Stimulated activated naive CD8-positive, alpha-beta T cell treated with anti-CD3 and anti-CD28 coated beads, Interleukin-15, Interleukin-2, amounts not matched to agents 100 U/mL and 50 U/mL, for 24 hours (primary cell): ENCODE data around the gene PUM2.
A peak's percentile ranks its signal among the peaks of the same experiment; 100 is the strongest.
"Not testable (repeated sequence)": the region's sequence is repeated elsewhere in the genome, so short reads cannot be mapped to it uniquely, and the experiment has no call there.

Source experiments
- ATAC-seq: fragments of 150-1000 bp; cut with Tn5 transposase; one replicate; pipeline ENCODE4 v1.10.0; 2021
- DNase-seq: peaks from one replicate; pipeline ENCODE4 v3.0.0; 2021

The PUM2 gene

DNA sequence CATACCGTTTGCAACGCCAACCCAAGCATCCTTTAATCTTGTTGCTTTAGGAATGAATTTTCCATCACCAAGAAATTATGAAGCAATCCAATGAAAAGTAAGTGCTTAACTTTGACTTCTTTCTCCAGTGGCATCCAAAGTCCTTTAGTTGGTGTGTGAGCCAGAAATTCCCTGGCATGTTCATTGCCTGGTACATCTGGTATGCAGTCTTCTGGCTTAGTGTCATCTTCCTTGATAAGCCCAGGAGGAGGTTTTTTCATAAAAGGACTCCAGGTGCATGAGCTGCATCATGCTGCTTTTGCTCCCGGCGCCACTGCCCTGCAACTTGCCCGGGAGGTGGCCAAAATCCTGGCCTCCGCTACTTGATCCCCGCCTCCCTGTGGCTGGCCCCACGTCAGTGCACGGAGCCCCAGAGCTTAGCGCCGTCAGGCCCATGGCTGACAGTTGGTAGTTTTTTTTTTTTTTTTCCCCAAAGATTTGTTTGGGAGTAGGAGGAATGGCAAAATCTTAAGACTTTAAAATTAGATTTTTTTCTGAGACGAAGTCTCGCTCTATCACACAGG is 58.7 kb downstream of the PUM2 start:
- DNase-seq (no peak), ATAC-seq (no peak)

GRCh38 chr2:20291106-20291564 is 59.5 kb downstream of the PUM2 start:
- no peak for DNase-seq

GRCh38 chr2:20288642-20289340 is 61.9 kb downstream of the PUM2 start:
- ATAC-seq (no peak), DNase-seq (no peak)

More at GRCh38 chr2:20291106-20291564, 59.5 kb downstream of the PUM2 start:
- peak; percentile 71 for ATAC-seq

DNA sequence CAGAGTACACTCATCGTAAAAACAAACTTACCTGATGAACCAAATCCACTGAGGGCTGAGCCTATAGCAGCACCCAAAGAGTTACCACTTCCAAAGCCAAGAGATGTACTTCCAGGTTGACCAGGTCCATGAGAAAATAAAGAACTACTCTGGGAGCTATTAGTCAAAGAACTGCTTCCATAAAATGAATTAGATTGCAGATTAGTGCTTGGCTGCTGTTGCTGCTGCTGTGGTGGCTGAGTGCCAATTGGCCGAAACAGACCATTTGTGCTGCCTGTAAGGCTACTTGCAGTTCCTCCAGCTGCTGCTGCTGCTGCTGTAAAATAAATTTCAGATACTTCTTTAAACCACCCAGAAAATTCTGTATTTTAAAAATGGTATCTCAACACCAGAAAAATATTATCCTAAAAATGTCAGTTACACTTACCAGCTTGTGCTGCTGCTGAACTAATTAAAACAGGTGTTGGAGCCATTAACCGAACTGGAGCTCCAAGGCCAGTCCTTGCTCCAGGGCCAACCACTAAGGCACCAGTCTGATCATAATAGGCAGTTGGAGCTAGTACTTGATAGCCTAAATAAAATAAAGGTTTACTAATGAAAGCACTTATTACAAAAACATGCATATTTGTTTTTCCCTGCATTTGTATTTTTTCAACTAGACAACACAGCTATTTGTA is 67.6 kb downstream of the PUM2 start:
- ATAC-seq (no peak), DNase-seq (no peak)

DNA sequence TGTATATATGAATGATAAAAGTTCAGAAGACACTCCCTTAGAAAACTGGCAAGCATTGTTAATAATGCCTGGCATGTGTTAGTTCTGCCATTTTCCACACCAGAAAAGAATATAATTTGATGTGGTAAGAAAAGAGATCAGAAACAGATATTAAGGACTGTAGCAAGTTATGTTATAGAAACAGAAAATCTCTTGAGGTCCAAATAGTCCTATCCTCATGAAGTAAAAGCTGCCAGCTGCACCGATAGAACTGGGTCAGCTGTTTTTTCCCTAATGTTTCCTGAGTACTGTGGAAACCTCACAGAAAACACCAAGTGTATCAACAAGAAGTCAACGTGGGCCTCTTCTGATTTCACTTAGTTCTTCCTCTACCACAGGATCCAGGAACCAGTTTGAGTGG is 68.8 kb downstream of the PUM2 start:
- DNase-seq (no peak), ATAC-seq (no peak)

GRCh38 chr2:20273042-20273441 is 77.6 kb downstream of the PUM2 start:
- DNase-seq (no peak), ATAC-seq (no peak)

DNA sequence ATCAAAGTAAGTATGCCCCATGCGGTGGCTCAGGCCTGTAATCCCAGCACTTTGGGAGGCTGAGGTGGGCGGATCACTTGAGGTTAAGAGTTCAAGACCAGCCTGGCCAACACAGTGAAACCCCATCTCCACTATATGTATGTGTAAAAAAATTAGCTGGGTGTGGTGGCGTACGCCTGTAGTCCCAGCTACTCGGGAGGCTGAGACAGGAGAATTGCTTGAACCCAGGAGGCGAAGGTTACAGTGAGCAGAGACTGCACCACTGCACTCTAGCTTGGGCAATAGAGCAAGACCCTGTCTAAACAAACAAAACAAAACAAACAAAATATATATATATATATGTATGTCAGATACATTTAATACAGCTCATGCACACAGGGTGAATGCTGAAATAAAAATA is 82.3 kb downstream of the PUM2 start:
- ATAC-seq, DNase-seq: not testable (repeated sequence)

DNA sequence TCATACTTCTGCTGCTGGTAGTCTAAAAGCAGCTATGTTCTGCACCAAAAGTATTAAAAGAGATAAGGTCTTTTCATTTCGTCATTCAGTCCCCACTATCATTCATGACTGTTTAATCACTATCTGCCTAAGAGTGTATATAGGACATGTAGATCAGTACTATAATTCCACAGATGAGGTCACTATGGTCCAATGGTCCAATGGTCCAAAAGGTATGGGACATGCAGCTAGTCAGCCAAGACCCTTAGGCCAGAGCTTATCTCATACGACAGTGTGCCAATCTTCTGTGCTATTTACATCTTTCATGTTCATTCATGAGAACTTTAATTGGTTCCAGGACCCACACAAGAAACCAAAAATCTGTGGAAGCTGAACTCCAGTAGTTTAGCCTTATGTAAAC is 83.1 kb downstream of the PUM2 start:
- DNase-seq (no peak), ATAC-seq (no peak)

DNA sequence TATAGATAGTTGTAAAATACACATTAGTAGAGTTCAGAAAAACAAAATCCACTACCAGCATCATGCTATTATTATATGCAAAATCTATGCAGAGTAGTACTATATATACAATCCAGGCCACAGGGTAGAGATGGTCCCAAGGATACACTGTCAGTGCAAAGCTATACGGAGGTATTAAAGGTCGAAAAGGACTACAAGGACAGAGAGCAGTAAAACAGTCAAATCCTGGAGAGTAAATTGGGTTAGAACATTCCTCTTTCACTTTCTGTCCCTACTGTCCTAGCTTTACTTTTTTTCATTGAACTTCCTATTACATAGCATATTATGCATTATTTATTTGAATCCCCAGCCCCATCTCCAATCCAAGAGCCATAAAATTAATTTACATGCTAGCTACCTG is 86.0 kb downstream of the PUM2 start:
- DNase-seq = no peak

DNA sequence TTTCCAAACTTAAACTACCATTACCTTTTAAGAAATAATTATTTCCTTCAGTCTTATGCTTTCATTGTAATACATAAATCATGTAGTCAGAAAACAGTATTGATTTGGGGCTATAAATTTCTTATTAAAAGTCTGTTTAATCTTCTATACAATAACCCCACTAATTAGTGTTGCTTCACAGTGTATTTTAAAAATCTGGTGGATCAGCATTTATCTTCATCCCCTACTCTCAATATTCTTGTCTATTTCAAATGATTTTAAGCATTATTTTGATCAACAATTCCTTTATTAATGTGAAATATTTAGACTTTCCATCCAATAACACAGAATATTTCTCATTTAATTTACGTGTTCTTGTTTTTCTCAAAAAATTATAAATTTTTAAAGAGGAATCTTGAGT is 93.2 kb downstream of the PUM2 start:
- no peak for ATAC-seq
- no peak for DNase-seq

More for the DNA sequence above, 86.0 kb downstream of the PUM2 start:
- ATAC-seq = no peak

- no peak for DNase-seq
- ATAC-seq = no peak
These were observed 95.9 kb downstream of the PUM2 start for GRCh38 chr2:20254731-20255130.

- no peak for DNase-seq
- ATAC-seq = no peak
These were observed 100.2 kb downstream of the PUM2 start for GRCh38 chr2:20250436-20250835.

DNA sequence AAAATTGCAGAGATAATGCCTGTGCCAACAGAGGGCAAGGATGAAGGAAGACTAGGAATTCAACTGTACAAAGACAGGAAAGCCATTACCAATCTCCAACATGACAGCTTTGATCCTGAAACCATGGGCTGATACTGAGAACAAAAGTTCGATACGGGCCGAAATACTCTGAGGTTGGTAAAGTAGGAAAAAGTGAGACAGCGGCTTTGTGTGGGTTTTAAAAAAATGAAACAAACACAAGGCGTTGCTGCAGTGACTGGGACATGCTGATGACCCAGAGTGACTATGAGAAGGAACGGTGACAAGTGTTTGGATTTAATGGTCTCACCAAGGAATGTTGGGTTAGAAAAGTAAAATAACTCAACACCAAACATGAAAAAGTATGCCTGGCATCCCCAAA is 101.5 kb downstream of the PUM2 start:
- DNase-seq = no peak

DNA sequence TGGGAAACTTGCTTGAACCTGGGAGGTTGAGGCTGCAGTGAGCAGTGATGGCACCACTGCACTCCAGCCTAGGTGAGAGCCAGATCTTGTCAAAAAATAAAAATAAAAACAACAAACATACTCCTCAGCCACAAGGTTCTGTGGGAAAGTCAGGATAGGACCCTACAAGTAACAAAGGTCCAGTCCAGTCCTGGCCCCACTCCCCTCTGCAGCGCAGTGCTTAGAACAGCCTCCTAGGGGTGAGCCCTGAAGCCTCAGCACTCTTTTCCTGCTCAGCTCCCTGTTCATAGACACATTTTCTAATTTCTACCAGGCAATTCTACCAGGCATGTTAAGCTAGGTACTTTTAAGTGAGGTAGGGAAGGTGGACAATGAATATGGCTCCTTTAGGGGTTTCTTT is 103.6 kb downstream of the PUM2 start:
- no peak for DNase-seq
- ATAC-seq = no peak

More for the DNA sequence above, 101.5 kb downstream of the PUM2 start:
- ATAC-seq = no peak

DNA sequence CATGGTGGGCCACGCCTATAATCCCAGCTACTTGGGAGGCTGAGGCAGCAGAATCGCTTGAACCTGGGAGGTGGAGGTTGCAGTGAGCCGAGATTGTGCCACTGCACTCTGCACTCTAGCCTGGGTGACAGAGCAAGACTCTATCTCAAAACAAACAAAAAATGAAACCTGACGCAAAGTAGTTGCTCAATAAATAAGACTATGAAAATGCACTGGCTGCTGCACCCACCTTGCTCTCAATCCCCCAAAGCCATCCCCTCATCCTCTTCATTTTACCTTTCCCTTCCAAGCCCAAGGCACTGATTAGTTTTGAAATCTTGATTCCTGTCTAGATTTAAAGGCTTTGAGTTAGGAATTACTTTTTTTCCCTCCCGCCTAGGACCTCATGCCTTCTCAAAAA is 107.0 kb downstream of the PUM2 start:
- not testable (repeated sequence) for DNase-seq, ATAC-seq

- ATAC-seq (peak; percentile 45), DNase-seq (no peak)
These were observed 107.8 kb downstream of the PUM2 start for GRCh38 chr2:20242727-20243377.

GRCh38 chr2:20241973-20242726 is 108.5 kb downstream of the PUM2 start:
- DNase-seq (peak; percentile 73), ATAC-seq (peak; percentile 25)

DNA sequence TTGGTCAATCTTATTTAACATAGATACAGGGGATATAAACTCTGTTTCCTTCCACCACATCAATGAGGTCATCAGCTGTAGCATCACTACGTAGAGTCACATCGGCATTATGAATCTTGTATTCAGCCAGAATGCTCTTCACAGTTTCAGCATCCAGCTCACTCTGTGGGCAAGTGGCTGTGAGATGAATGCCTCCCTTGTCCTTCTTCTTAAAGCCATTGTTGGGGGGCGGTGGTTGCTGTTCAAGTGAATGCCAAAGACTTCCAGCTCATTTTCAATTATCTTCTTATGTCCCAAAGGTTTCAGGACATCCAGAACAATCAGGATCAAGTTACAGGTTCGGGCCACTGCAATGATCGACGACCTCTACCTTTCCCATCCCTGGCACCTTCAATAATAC is 110.4 kb downstream of the PUM2 start:
- DNase-seq, ATAC-seq: not testable (repeated sequence)

- ATAC-seq = no peak
- no peak for DNase-seq
These were observed 114.1 kb downstream of the PUM2 start for GRCh38 chr2:20236496-20236895.

DNA sequence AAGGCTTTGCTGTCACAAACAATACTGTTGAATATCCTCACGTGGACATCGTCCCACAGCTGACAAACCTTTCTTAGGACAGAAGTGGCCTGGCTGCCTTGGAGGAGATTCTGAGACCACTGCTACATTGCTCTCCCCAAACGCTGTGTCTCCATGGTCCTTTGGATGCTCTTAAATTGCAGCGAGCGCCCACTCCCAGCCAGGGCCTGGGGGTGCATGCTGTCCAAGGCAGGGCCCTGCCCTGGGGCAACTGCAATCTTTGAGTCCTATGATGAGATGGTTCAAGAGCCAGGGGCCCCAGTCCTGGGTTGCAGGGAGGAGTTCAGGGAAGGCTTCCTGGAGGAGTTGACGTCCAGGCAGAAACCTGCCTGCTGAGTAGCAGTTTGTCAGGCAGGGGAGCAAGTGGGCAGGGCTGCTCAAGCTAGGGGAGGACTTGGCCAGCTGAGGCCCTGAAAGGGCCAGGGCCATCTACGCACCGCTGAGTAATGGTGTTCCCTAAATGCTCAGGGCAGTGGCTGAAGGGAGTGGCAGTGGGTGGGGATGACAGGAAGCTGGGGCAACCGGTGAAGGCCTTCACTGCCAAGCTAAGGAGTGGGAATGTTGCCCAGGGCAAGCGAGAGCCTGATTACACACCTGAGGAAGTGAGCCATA is 114.9 kb downstream of the PUM2 start:
- ATAC-seq = peak; percentile 36
- DNase-seq = no peak

GRCh38 chr2:20234597-20234996 is 116.0 kb downstream of the PUM2 start:
- not testable (repeated sequence) for DNase-seq, ATAC-seq

DNA sequence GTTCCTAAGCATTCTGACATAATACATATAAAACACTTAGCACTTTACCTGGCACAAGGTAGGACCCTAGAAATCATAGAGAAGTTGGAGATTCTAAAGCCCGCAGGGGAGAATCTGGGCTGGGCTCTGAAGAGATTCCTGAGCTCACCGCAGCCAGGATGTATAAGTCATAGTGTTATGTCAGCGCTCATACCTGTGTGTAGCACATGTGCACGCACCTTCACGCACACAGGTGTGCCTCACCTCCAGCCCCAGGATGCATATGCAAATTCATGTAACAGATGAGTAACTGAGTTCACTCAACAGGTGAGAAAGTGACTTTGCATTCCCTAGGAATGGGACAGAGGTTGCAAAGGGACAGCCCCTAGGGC is 117.8 kb downstream of the PUM2 start:
- ATAC-seq = no peak
- no peak for DNase-seq
